ELF-1 (cell line): Measurements from ENCODE around the gene DLGAP1.

Experiments used
- DNase-seq: peaks from one replicate; pipeline ENCODE4 v3.0.0-alpha.2; 2016; ENCODE audit warnings: low read depth, low spot score

DLGAP1 gene

DNA sequence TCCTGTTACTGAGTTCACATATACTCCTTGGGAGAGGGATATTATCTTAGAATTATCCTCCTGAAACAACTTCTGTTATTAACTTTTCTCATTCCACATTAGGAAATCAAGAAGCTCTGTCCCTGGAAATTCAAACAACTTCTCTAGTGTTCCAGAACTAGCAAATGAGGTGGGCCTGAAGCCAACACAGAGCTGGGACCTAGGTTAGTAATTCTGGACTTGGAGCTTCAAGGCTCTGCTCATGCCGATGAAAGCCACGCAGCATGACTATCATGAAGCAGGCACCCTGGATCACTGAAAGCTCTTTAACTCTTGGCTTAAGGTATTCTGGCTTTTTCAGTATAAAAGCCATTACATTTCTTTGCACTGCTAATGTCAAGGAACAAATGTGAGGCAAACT is 762.4 kb downstream of the DLGAP1 start:
- no peak for DNase-seq

- no peak for DNase-seq
Observed at GRCh38 chr18:3692113-3692621, 762.9 kb downstream of the DLGAP1 start.

DNA sequence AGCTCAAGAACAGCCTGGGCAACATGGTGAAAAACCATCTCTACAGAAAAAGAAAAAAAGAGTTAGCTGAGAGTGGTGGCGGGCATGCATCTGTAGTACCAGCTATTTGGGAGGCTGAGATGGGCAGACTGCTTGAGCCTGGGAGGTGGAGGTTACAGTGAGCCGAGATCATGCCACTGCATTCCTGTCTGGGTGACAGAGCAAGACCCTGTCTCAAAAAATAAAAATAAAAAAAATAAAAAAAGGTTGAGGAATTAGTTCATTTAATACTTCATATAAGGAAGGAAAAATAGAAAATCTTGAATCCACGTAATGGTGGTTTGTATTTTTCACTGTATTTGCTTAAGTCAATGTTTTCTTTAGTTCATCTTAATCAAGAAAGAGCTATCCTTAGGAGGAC is 763.4 kb downstream of the DLGAP1 start:
- no peak for DNase-seq

DNA sequence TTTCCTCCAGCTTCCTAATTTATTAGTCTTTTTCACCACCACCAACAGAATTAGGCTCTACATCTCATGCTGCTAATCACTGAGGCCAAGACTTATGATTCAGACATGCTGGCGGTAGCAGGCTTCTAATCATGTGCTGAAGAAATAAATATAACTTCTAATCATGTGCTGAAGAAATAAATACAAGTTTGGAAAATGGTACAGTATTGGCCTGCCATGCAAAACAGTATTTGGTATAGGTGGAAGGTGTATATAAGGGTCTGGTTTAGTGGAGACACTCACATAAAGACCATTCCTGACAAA is 764.4 kb downstream of the DLGAP1 start:
- DNase-seq, result no peak

- no peak for DNase-seq
Observed at GRCh38 chr18:3689986-3690763, 764.9 kb downstream of the DLGAP1 start.

DNA sequence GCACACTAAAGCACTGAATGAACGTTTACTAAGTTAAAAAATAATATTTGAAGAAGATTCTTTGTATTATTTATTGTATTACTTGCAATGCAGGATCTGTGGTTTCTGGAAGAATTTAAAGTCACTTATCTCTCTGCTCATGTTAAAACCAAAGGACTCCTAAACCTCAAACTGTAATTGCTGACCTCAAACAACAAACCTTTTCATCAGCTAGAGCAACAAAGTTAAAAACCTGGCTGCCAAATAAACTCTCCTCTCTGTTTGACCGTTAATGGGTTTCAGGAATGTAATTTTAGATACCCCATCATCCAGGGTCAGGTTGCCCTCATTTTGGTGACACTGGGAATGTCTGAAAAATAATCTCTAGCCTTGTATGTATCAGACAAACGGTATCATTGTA is 766.0 kb downstream of the DLGAP1 start:
- DNase-seq, result no peak

DNA sequence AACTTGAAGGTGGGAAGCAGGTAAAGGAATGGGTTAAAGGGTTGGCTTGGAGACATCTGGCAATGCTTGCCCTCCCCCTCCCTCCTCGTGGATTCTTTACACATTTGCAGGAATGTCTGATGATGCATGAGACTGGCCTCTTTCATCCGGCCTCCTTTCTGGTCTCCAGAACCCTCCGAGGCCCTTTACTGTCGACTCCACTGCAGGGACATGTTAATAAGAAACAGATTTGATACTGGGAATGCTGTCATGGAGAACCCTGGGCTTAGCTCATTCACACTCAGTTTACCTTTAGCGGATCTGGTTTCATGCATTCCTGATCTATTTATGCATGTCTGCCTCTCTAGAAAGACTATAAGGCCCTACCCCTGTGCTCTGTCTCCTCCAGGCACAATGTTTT is 766.4 kb downstream of the DLGAP1 start:
- DNase-seq, result peak; percentile 59

DNA sequence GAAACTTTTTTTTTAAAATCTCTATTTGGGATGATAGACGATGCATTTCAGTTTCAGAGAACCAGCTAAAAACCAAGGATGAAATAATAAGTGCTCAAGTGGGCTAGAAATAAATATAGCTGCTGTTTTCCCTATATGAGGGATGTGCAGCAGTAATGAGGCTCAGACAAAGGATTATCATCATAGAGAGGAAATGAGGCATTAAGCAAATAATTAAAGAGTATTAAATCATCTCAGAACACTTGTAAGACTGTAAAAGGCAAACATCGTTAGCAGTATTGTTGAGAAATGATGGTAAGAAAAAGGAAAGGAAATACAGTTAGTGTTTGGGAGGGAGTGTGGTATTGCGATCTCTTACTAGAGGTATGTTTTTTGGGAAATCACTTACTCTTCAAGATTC is 771.6 kb downstream of the DLGAP1 start:
- no peak for DNase-seq

GRCh38 chr18:3682061-3682460 is 773.0 kb downstream of the DLGAP1 start:
- DNase-seq, result no peak

DNA sequence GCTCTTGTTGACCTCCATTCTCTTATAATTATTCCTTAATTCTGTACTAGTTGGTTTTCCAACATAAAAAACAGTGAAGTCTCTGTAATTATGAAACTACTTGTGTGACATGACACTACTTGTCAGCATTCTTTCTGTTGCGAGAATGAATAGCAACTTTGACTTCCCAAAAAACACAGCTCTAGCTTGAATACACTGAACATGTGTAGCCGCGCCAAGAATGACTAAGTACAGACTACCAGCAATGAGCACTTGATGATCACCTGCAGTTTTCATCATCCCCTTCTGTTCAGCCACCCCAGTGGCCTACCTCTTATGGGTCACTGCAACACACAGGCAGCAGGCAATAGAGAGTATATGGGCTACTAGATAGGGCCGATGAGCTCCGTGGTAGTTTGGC is 775.9 kb downstream of the DLGAP1 start:
- DNase-seq, result no peak

DNA sequence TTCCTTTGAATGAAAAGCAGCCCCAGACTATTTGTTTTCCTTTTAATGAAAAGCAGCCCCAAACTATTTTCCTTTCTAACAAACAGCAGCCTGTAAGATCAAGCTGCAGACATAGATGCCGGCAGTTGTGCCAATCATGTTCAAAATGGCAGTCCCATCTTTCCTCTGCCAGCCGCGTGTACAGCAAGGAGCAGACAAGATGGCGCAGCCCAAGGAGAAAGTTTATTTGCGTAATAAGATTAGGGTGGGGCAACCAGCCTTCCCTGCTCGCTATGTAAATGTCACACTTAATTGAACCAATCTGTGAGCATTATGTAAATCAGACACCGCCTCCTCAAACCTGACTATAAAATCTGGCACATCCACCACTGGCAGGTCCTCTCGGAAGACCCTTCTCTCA is 779.1 kb downstream of the DLGAP1 start:
- no peak for DNase-seq

- no peak for DNase-seq
Observed at GRCh38 chr18:3675446-3675845, 779.7 kb downstream of the DLGAP1 start.

GRCh38 chr18:3671176-3671575 is 783.9 kb downstream of the DLGAP1 start:
- DNase-seq, result no peak

DNA sequence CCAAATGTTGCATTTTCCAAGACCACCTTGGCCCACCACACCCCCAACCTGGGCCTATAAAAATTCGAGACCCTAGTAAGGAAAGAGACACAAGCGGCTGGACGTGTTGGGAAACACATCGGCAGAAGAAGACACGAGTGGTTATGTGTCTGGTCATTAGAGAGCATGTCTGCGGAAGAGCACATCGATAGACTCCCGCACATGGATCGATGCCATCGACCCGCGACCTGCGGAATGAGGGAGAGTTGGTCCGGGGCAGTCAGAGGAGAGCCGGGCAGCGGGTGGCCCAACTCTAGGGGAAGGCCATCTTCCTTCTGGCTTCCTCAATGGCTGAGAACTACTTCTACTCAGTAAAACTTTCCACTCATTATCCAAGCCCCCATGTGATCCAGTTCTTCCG is 785.7 kb downstream of the DLGAP1 start:
- no peak for DNase-seq

- no peak for DNase-seq
Observed at GRCh38 chr18:3667255-3668137, 787.6 kb downstream of the DLGAP1 start.

DNA sequence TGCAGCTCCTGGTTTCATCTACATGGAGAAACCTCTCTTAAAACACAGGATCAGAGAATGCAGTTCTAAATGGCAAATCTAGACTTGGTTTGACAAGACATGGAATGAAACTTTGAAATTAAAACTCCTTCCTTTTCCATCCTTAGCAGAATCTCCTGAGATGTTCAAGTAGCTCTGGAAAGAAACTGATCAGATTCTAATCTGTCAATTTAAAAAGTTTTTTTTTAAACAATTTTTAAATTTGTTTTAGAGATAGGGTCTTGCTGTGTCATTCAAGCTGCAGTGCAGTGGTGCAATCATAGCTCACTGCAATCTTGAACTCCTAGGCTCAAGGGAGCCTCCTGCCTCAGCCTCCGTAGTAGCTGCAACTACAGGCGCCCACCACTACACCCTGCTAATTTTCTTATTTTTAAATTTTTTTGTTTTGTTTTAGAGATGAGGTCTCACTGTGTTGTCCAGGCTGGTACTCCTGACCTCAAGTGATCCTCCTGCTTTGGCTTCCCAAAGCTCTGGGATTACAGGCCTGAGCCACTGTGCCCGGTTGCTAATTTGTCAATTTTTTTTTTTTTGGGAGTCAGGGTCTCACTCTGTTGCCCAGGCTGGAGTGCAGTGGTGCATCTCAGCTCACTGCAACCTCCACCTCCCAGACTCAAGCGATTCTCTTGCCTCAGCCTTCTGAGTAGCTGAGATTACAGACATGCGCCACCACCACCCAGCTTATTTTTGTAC is 788.4 kb downstream of the DLGAP1 start:
- DNase-seq, result no peak

GRCh38 chr18:3665780-3666525 is 789.2 kb downstream of the DLGAP1 start:
- DNase-seq, result peak; percentile 93

DNA sequence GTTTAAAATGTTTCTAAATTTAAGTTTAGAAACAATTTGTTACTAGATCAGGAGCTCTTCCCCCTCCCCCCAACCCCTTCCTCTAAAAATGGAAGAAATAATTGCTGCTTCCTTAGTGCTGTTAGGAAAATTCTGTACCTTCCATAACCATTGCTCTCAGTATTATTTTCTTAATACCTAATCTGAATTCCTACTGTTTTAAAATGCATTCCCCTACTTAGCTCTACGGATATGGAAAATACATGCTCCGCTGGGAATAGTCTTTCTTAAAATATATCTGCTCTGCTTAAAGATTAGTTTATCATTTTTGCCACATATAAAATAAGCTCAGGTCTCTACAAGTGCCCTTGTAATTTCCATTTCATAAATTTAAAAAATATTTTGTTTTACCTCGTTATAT is 789.9 kb downstream of the DLGAP1 start:
- no peak for DNase-seq

- DNase-seq, result peak; percentile 45
Observed at GRCh38 chr18:3664563-3665178, 790.4 kb downstream of the DLGAP1 start.

- DNase-seq, result no peak
Observed at GRCh38 chr18:3663870-3664512, 791.1 kb downstream of the DLGAP1 start.

- no peak for DNase-seq
Observed at GRCh38 chr18:3661989-3662388, 793.1 kb downstream of the DLGAP1 start.
